Stimulated activated CD8-positive, alpha-beta memory T cell treated with anti-CD3 and anti-CD28 coated beads, Interleukin-15, amount 100 ng/mL, for 24 hours (primary cell): ENCODE results near the gene NDUFA6.
"Not testable (repeated sequence)": the region's sequence is repeated elsewhere in the genome, so short reads cannot be mapped to it uniquely, and the experiment has no call there.

Experiments used
- DNase-seq: peaks from one replicate; pipeline ENCODE4 v3.0.0-alpha.2; 2020; ENCODE audit warnings: low read depth

Gene NDUFA6

GRCh38 chr22:42090596-42091454, at the start of gene NDUFA6:
Gene NDUFA6 (minus strand): TSS chr22:42090772. CDS start chr22:42090744, 28 bp downstream.
- peak; percentile 78 for DNase-seq

- not testable (repeated sequence) for DNase-seq
Observed at GRCh38 chr22:42140153-42140552, 49.6 kb upstream of the NDUFA6 start.

- not testable (repeated sequence) for DNase-seq
Observed at GRCh38 chr22:42139508-42139907, 48.9 kb upstream of the NDUFA6 start.

- no peak for DNase-seq
Observed at GRCh38 chr22:42138972-42139371, 48.4 kb upstream of the NDUFA6 start.

GRCh38 chr22:42138122-42138770, 47.7 kb upstream of the NDUFA6 start:
- no peak for DNase-seq

- DNase-seq = not testable (repeated sequence)
Observed at GRCh38 chr22:42135688-42136087, 45.1 kb upstream of the NDUFA6 start.

GRCh38 chr22:42134100-42135020, 43.8 kb upstream of the NDUFA6 start:
- DNase-seq = no peak

- DNase-seq = no peak
Observed at GRCh38 chr22:42132457-42132856, 41.9 kb upstream of the NDUFA6 start.

GRCh38 chr22:42131562-42131961, 41.0 kb upstream of the NDUFA6 start:
- DNase-seq = no peak

- DNase-seq = not testable (repeated sequence)
Observed at GRCh38 chr22:42130639-42131431, 40.3 kb upstream of the NDUFA6 start, which contains the start of gene CYP2D6. Gene CYP2D6 (minus strand): TSS chr22:42130810. CDS start chr22:42130791, 19 bp downstream.

- DNase-seq = not testable (repeated sequence)
Observed at GRCh38 chr22:42130182-42130581, 39.6 kb upstream of the NDUFA6 start.

GRCh38 chr22:42128776-42129694, 38.5 kb upstream of the NDUFA6 start:
- not testable (repeated sequence) for DNase-seq

GRCh38 chr22:42128007-42128406, 37.4 kb upstream of the NDUFA6 start:
- not testable (repeated sequence) for DNase-seq

GRCh38 chr22:42127606-42128005, 37.0 kb upstream of the NDUFA6 start:
- DNase-seq = no peak

GRCh38 chr22:42123529-42123928, 33.0 kb upstream of the NDUFA6 start:
- not testable (repeated sequence) for DNase-seq

GRCh38 chr22:42120231-42121021, 29.9 kb upstream of the NDUFA6 start:
- not testable (repeated sequence) for DNase-seq

- DNase-seq = no peak
Observed at GRCh38 chr22:42116848-42117424, 26.4 kb upstream of the NDUFA6 start.

- DNase-seq = not testable (repeated sequence)
Observed at GRCh38 chr22:42115420-42115830, 24.9 kb upstream of the NDUFA6 start.

GRCh38 chr22:42114721-42115120, 24.1 kb upstream of the NDUFA6 start:
- DNase-seq = no peak
